ENCODE results near the gene CES1. TPM values are rescaled to one million over a fixed set of nuclear protein-coding genes. Genes with fewer than 3 reads are reported as not detected.

The CES1 gene
- total RNA-seq: not detected in 2 replicates

DNA sequence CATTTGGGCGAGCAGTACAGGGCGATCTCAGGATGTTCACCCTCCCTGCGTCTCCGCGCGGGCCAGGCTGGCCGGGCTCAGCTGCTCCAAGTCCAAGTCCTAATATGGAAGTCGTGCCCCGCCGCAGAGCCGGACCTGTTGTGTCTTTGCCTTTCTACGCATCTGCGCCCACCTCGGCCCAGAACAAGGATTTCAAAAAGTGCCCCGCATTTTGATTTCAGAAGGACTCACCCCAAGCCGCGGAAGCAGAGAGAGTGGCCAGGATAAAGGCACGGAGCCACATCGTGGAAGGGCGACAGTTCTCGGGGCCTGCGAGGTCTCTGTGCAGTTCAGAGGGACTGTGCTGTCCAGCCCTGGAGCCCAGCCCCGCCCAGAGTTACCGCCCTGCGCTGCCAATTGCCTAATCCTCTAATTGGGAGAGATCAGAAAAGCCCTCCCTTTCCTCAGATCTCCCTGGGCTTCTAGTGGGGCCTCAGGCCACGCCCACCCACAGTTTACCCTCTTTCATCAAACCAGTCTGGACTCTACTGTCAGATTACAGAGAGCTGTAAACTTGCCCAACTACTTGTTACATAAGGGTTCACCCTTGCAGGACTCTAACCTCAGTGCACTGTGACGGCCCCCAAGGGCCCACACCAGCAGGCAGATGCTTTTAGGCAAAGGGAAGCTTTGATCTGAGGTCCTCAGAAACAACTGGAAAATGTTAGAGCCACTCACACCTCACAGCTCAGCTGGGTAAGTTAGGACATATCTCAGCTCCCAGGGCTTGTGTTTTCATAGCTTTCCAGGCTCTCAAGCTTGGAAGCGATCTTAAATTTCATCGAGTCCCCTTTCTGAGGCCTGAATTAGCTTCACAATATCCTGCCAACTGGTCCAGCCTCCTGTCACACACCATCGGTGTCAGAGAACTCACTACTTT, at the start of gene CES1:
Gene CES1 (minus strand): TSS at position 324 of the 919 bp plus-strand sequence. CDS start 41 bp downstream, at position 283.
- TF ChIP-seq, protein P1, sequence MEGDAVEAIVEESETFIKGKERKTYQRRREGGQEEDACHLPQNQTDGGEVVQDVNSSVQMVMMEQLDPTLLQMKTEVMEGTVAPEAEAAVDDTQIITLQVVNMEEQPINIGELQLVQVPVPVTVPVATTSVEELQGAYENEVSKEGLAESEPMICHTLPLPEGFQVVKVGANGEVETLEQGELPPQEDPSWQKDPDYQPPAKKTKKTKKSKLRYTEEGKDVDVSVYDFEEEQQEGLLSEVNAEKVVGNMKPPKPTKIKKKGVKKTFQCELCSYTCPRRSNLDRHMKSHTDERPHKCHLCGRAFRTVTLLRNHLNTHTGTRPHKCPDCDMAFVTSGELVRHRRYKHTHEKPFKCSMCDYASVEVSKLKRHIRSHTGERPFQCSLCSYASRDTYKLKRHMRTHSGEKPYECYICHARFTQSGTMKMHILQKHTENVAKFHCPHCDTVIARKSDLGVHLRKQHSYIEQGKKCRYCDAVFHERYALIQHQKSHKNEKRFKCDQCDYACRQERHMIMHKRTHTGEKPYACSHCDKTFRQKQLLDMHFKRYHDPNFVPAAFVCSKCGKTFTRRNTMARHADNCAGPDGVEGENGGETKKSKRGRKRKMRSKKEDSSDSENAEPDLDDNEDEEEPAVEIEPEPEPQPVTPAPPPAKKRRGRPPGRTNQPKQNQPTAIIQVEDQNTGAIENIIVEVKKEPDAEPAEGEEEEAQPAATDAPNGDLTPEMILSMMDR (IDR thresholded peaks at IDR 0.05; ENCODE audit: insufficient read depth, low read length, poor library complexity, severe bottlenecking): no peak
- Histone ChIP-seq H3K27me3 (ENCODE audit: control insufficient read depth, insufficient read depth, low read length) (no peaks in the 10 kb centered on the region), H3K36me3 (ENCODE audit: control insufficient read depth, insufficient read depth, low read length) (no peaks in the 10 kb centered on the region), H3K4me3 (ENCODE audit: low read depth, low read length) (no peak within 1 kb of the TSS)
- no peak for DNase-seq (ENCODE audit: low read depth)

DNA sequence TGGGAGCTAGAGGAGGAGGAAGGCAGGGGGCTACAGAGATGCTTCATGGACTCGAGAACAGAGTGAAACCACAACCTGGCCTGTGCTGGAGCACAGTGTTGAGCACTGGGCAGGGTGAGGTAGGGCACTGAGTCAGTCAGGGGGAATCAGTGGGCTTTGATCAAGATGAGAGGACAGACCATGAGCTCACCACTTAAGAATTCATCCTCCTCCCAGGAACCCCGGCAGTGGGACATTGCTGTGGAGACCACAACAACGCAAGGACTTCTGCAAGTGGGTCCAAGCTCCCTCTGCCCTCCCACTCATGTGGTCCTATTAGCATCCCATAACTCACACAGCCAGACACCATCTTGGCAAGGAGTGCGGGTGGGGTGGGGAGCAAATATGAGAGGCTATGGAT, 44.0 kb upstream of the CES1 start:
- Histone ChIP-seq H3K36me3 (ENCODE audit: control insufficient read depth, insufficient read depth, low read length) (no peaks in the 10 kb centered on the region), H3K27me3 (ENCODE audit: control insufficient read depth, insufficient read depth, low read length) (no peaks in the 10 kb centered on the region), H3K4me3 (ENCODE audit: low read depth, low read length) (no peak overlapping the region)
- TF ChIP-seq, protein P1 (IDR thresholded peaks at IDR 0.05; ENCODE audit: insufficient read depth, low read length, poor library complexity, severe bottlenecking): no peak
- DNase-seq (ENCODE audit: low read depth): peak; percentile 48

DNA sequence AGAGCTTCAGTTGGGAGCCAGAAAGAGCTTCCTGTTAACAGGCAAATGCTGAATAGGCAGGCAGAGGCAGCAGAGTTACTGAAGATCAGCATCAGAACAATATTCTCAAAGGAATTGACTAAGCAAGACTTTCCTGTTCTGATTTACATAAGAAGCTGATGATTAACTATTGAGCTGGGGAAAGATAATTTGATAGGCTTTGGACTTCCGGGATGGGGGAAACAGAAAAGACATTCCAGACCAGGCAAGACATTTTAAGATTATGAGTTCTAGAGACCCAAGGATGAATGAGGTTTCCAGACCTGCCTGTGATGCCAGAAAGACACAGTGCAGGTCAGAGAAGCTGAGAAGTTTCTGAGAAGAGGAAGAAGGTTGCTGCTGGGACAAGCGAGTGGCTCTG, 42.4 kb upstream of the CES1 start, which contains the start of gene CES5A:
Gene CES5A (minus strand): TSS at position 101 of the 400 bp plus-strand sequence. CDS start 152 bp downstream, outside the sequence.
- TF ChIP-seq, protein P1 (IDR thresholded peaks at IDR 0.05; ENCODE audit: insufficient read depth, low read length, poor library complexity, severe bottlenecking): no peak
- Histone ChIP-seq H3K4me3 (ENCODE audit: low read depth, low read length) (no peak within 1 kb of the TSS), H3K36me3 (ENCODE audit: control insufficient read depth, insufficient read depth, low read length) (no peaks in the 10 kb centered on the region), H3K27me3 (ENCODE audit: control insufficient read depth, insufficient read depth, low read length) (no peaks in the 10 kb centered on the region)
- no peak for DNase-seq (ENCODE audit: low read depth)

DNA sequence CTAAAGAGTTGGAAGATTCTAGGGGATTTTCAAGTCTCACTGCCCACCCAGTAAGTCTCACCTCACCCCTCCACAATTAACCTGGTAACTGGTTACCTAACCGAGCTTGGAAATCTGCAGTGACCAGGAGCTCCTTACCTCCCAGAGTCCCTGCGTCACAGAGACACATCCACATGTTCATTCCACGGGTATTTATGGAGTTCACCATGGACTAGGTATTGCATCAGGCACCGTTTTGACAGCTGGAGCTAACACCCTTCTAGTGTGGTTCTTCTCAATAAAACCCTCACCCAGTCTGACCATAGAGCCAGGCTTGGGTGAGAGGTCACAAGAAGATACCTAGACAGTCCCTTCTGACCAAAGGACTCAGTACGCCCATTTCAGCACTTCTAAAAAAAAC, 40.2 kb upstream of the CES1 start:
- H3K27me3 ChIP-seq (ENCODE audit: control insufficient read depth, insufficient read depth, low read length): no peaks in the 10 kb centered on the region
- TF ChIP-seq, protein P1 (IDR thresholded peaks at IDR 0.05; ENCODE audit: insufficient read depth, low read length, poor library complexity, severe bottlenecking): no peak
- H3K36me3 ChIP-seq (ENCODE audit: control insufficient read depth, insufficient read depth, low read length): no peaks in the 10 kb centered on the region
- H3K4me3 ChIP-seq (ENCODE audit: low read depth, low read length): no peak overlapping the region
- no peak for DNase-seq (ENCODE audit: low read depth)

DNA sequence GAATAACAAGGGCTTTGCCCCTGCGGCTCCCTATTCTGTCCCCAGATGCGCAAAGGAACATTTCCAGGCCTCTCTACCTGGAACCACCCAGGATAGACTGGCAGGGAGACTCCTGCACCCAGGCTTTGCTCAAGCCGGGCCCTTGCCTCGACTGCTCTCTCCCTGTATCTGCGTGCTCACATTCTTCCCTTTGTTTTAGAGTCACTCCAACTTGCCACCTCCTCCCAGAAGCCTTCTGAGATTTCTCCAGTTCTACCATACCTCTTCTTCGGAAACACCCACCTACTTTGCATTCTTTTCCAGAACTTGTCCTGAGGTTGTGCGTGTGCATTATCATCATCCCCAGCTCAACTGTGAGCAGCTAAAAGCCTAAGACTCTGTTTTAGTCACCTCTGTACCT, 39.2 kb upstream of the CES1 start:
- H3K27me3 ChIP-seq (ENCODE audit: control insufficient read depth, insufficient read depth, low read length): no peaks in the 10 kb centered on the region
- H3K4me3 ChIP-seq (ENCODE audit: low read depth, low read length): no peak overlapping the region
- no peak for DNase-seq (ENCODE audit: low read depth)
- TF ChIP-seq, protein P1 (IDR thresholded peaks at IDR 0.05; ENCODE audit: insufficient read depth, low read length, poor library complexity, severe bottlenecking): no peak
- H3K36me3 ChIP-seq (ENCODE audit: control insufficient read depth, insufficient read depth, low read length): no peaks in the 10 kb centered on the region

All from kidney epithelial cell (primary cell).